Thoracic aorta (tissue), 2 donors: ENCODE measurements around the gene RNF26. TPM values are rescaled to one million over a fixed set of nuclear protein-coding genes. Genes with fewer than 3 reads are reported as not detected.

Source experiments
- ATAC-seq: fragments of 150-250 bp; one replicate; pipeline ENCODE4 v1.8.0; 2017; ENCODE audit warnings: low read depth; ENCODE audit not compliant: insufficient number of reproducible peaks, low FRiP score
- DNase-seq: peaks from one replicate; pipeline ENCODE4 v3.0.0-alpha.2; 2020; ENCODE audit warnings: low spot score
- H3K27ac ChIP-seq, 2 donors: fragments of 200-600 bp; sonication (generic); 1 replicate in 1 of 2; 2 replicates in 1 of 2; pipeline ENCODE4 v1.5.1; 2016; ENCODE audit warnings: mild to moderate bottlenecking in 2 of 2, moderate library complexity in 2 of 2
- H3K27me3 ChIP-seq: fragments of 200-600 bp; sonication (generic); replicated peaks from 2 replicates; pipeline ENCODE4 v1.6.0; 2016; ENCODE audit warnings: mild to moderate bottlenecking; ENCODE audit not compliant: insufficient read depth
- H3K36me3 ChIP-seq: fragments of 200-600 bp; sonication (generic); one replicate; pipeline ENCODE4 v1.5.1; 2016
- H3K4me1 ChIP-seq, 2 donors: fragments of 200-600 bp; sonication (generic); 1 replicate in 1 of 2; 2 replicates in 1 of 2; pipeline versions ENCODE4 v1.5.1 to v1.6.0; 2016; ENCODE audit warnings: low read depth in 2 of 2, mild to moderate bottlenecking in 1 of 2; ENCODE audit not compliant: control insufficient read depth in 1 of 2
- H3K4me3 ChIP-seq: fragments of 200-600 bp; sonication (generic); 2 replicates; pipeline ENCODE4 v1.5.1; 2016; ENCODE audit warnings: mild to moderate bottlenecking
- H3K9me3 ChIP-seq: fragments of 200-600 bp; sonication (generic); 2 replicates; pipeline ENCODE4 v1.5.1; 2016
- CTCF ChIP-seq: fragments of 200-600 bp; sonication (generic); IDR thresholded peaks from one replicate; pipeline ENCODE4 v1.5.1; 2019; ENCODE audit warnings: antibody characterized with exemption
- total RNA-seq, 2 donors: library from RNA; depleted of rRNA; stranded (reverse); fragments of >200 nt; gene quantifications; one replicate each; pipeline versions ENCODE4 v1.1.0 to v1.2.3, GENCODE V29; 2016

The RNF26 gene
- total RNA-seq, result 10 to 100 TPM; 11.0 to 12.1 TPM

- no peaks in the 10 kb centered on the region for H3K27me3 ChIP-seq
- peak; percentile 91 for DNase-seq
- peaks cover 17 to 41% of the 10 kb centered on the region in 2 donors for H3K4me1 ChIP-seq
Observed at GRCh38 chr11:119334174-119334930, at the start of gene RNF26. TSS of gene RNF26 (plus strand) at chr11:119334527. CDS start at chr11:119335123, 596 bp downstream.

GRCh38 chr11:119285431-119285830 is 48.9 kb upstream of the RNF26 start:
- Histone ChIP-seq H3K27ac (no peak overlapping the region), H3K4me1 (no peaks in the 10 kb centered on the region), H3K9me3 (no peaks in the 10 kb centered on the region), H3K36me3 (peaks cover 17% of the 10 kb centered on the region), H3K4me3 (no peak overlapping the region), H3K27me3 (no peaks in the 10 kb centered on the region)
- DNase-seq (no peak), ATAC-seq (no peak)
- no peak for TF ChIP-seq CTCF

More at GRCh38 chr11:119334174-119334930, at the start of gene RNF26:
- Histone ChIP-seq H3K36me3 (no peaks in the 10 kb centered on the region), H3K27ac (peak within 1 kb of the TSS; percentile 71 to 84), H3K4me3 (peak within 1 kb of the TSS; percentile 87), H3K9me3 (no peaks in the 10 kb centered on the region)
- no peak for TF ChIP-seq CTCF
- ATAC-seq, result peak; percentile 97

DNA sequence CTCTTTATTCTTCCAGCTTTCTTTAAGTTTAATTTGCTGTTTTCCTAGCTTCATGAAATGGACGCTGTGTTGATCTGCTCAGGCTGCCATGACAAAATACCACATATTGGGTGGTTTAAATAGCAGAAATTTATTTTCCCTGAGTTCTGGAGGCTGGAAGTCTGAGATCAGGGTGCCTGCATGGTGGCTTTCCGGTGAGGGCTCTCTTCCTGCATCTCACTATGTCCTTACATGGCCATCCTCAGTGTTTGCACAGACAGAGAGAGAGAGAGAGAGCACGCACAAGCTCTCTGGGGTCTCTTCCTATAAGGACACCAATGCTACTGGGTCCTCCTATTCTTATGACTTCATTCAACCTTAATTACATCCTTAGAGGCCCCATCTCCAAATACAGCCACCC is 46.1 kb upstream of the RNF26 start:
- ATAC-seq, result no peak
- H3K4me3 ChIP-seq, result no peak overlapping the region
- no peak for TF ChIP-seq CTCF
- H3K9me3 ChIP-seq, result no peaks in the 10 kb centered on the region
- no peaks in the 10 kb centered on the region for H3K27me3 ChIP-seq
- H3K27ac ChIP-seq, result no peak overlapping the region
- no peaks in the 10 kb centered on the region for H3K4me1 ChIP-seq
- peaks cover 23% of the 10 kb centered on the region for H3K36me3 ChIP-seq
- DNase-seq, result no peak

GRCh38 chr11:119290894-119291497 is 43.3 kb upstream of the RNF26 start:
- TF ChIP-seq CTCF, result no peak

DNA sequence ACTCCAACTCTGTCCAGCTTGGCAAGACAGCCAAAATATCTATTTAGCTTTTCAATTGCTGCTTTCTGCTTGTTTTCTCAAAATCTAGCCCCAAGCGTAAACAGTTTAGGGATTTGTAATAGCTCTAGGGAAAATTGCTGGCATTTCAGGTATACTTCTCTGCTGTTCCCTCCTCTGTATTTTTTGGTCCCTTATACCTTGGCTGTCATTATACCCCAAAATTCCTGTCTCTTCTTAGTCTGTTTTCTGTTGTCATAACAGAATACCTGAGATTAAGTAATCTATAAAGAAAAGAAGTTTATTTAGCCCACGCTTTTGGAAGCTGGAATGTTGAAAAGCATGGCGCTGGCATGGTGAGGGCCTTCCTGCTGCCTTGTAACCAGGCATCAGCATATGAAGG is 40.9 kb upstream of the RNF26 start:
- Histone ChIP-seq H3K27me3 (no peaks in the 10 kb centered on the region), H3K36me3 (peaks cover 11% of the 10 kb centered on the region), H3K9me3 (no peaks in the 10 kb centered on the region), H3K27ac (no peak overlapping the region), H3K4me3 (no peak overlapping the region), H3K4me1 (peaks cover 2 to 12% of the 10 kb centered on the region in 2 donors)
- no peak for TF ChIP-seq CTCF
- DNase-seq (no peak), ATAC-seq (no peak)

More at GRCh38 chr11:119290894-119291497, 43.3 kb upstream of the RNF26 start:
- ATAC-seq, result no peak
- Histone ChIP-seq H3K27me3 (no peaks in the 10 kb centered on the region), H3K4me1 (no peaks in the 10 kb centered on the region), H3K4me3 (no peak overlapping the region), H3K27ac (no peak overlapping the region), H3K9me3 (no peaks in the 10 kb centered on the region), H3K36me3 (peaks cover 13% of the 10 kb centered on the region)
- DNase-seq, result no peak
